Keratinocyte (primary cell): ENCODE measurements around the gene HS6ST3. TPM values are rescaled to one million over a fixed set of nuclear protein-coding genes. Genes with fewer than 3 reads are reported as not detected.
"Not testable (repeated sequence)": the region's sequence is repeated elsewhere in the genome, so short reads cannot be mapped to it uniquely, and the experiment has no call there.

Experiments
- DNase-seq: peaks from one replicate; pipeline ENCODE4 v3.0.0-alpha.2; 2011; ENCODE audit warnings: low read depth, missing footprints, low spot score
- FAIRE-seq: peaks from 2 replicates; lab custom pipeline; 2011; peaks lifted over from hg19 to GRCh38; lab: Jason Lieb, UNC
- H2AFZ ChIP-seq: 2 replicates; pipeline ENCODE4 v1.6.0; 2012; ENCODE audit warnings: low read length, control low read depth, inconsistent platforms; ENCODE audit not compliant: control insufficient read depth
- H3K27ac ChIP-seq: 2 replicates; pipeline ENCODE4 v1.5.1; 2011; ENCODE audit warnings: low read length; ENCODE audit not compliant: control insufficient read depth, insufficient read depth
- H3K27me3 ChIP-seq: 3 replicates; pipeline ENCODE4 v1.6.0; 2011; ENCODE audit warnings: low read length; ENCODE audit not compliant: control insufficient read depth, insufficient read depth; ENCODE audit errors: extremely low read depth
- H3K36me3 ChIP-seq, 2 experiments: 2 replicates in 1 of 2; 3 replicates in 1 of 2; pipeline ENCODE4 v1.5.1; 2011; ENCODE audit warnings: low read length in 2 of 2, mild to moderate bottlenecking in 1 of 2; ENCODE audit not compliant: control insufficient read depth in 2 of 2, insufficient read depth in 2 of 2; ENCODE audit errors: extremely low read depth in 1 of 2
- H3K4me1 ChIP-seq: 3 replicates; pipeline ENCODE4 v1.5.1; 2011; ENCODE audit warnings: low read length; ENCODE audit not compliant: control insufficient read depth, insufficient read depth; ENCODE audit errors: extremely low read depth
- H3K4me2 ChIP-seq: 3 replicates; pipeline ENCODE4 v1.6.0; 2011; ENCODE audit warnings: low read depth, low read length; ENCODE audit not compliant: control insufficient read depth, insufficient read depth; ENCODE audit errors: extremely low read depth
- H3K4me3 ChIP-seq, 3 experiments: fragments of 200-600 bp in 1 of 3; sonication (generic) in 1 of 3; 2 replicates in 2 of 3; 3 replicates in 1 of 3; pipeline ENCODE4 v1.5.1; 2011 to 2016; ENCODE audit warnings: low read length in 3 of 3, mild to moderate bottlenecking in 3 of 3, control low read depth in 2 of 3, inconsistent platforms in 1 of 3, low read depth in 1 of 3, mixed read lengths in 1 of 3, mixed run types in 1 of 3, moderate library complexity in 1 of 3; ENCODE audit not compliant: control insufficient read depth in 2 of 3, insufficient read depth in 2 of 3; ENCODE audit errors: extremely low read depth in 1 of 3
- H3K79me2 ChIP-seq: 2 replicates; pipeline ENCODE4 v1.6.0; 2012; ENCODE audit warnings: low read length; ENCODE audit not compliant: control insufficient read depth, insufficient read depth
- H3K9ac ChIP-seq: 3 replicates; pipeline ENCODE4 v1.6.0; 2011; ENCODE audit warnings: low read length; ENCODE audit not compliant: control insufficient read depth, insufficient read depth; ENCODE audit errors: extremely low read depth
- H3K9me1 ChIP-seq: 3 replicates; pipeline ENCODE4 v1.6.0; 2011; ENCODE audit warnings: low read length; ENCODE audit not compliant: control insufficient read depth, insufficient read depth; ENCODE audit errors: extremely low read depth
- H3K9me3 ChIP-seq: 2 replicates; pipeline ENCODE4 v1.5.1; 2012; ENCODE audit warnings: low read depth, low read length; ENCODE audit not compliant: control insufficient read depth
- H4K20me1 ChIP-seq: 3 replicates; pipeline ENCODE4 v1.6.0; 2011; ENCODE audit warnings: low read length; ENCODE audit not compliant: control insufficient read depth, insufficient read depth; ENCODE audit errors: extremely low read depth
- CTCF ChIP-seq, 3 experiments: IDR thresholded peaks in 1 of 3; conservative IDR thresholded peaks in 1 of 3; optimal IDR thresholded peaks in 1 of 3; 2 replicates in 2 of 3; 3 replicates in 1 of 3; pipeline versions ENCODE3 to v1.5.1; 2011; ENCODE audit warnings: low read length in 3 of 3, mild to moderate bottlenecking in 3 of 3, moderate library complexity in 2 of 3, control low read depth in 1 of 3, inconsistent platforms in 1 of 3; ENCODE audit not compliant: insufficient read depth in 2 of 3; ENCODE audit errors: extremely low read depth in 1 of 3
- EZH2 ChIP-seq: IDR thresholded peaks from one replicate; pipeline ENCODE4 v1.6.1; 2012; ENCODE audit warnings: inconsistent platforms, mild to moderate bottlenecking, low read length, moderate library complexity
- dilution Hi-C: fragments of 300-500 bp; cut with MboI; formaldehyde crosslinking; loops from one replicate; pipeline ENCODE4 v1.7.0; 2020; ENCODE audit warnings: low sequenced_read_pairs; ENCODE audit not compliant: extremely low pct_ligation_motif_present
- polyA plus RNA-seq, 5 experiments: library from polyadenylated mRNA; depleted of rRNA in 3 of 5; stranded (reverse) in 3 of 5; stranded (forward) in 1 of 5; unstranded in 1 of 5; fragments of >200 nt; gene quantifications; 1 replicate in 1 of 5; 2 replicates in 3 of 5; 3 replicates in 1 of 5; pipeline versions ENCODE4 v1.2.1 to v1.2.3, GENCODE V29; 2011 to 2012; ENCODE audit warnings: missing spikeins in 2 of 5, low read depth in 1 of 5, low replicate concordance in 1 of 5

Gene HS6ST3
- polyA plus RNA-seq, 1 donor (not counting 4 experiments of a cell fraction or from before 2014, with no cell fraction given) = 0.03 TPM

GRCh38 chr13:96044238-96044637 lies 45.7 kb upstream of the HS6ST3 start:
- H3K79me2 ChIP-seq = peaks cover 49% of the 10 kb centered on the region
- peaks cover 2% of the 10 kb centered on the region for H3K9me3 ChIP-seq
- no peak overlapping the region for H3K4me2 ChIP-seq
- no peak for FAIRE-seq
- no peaks in the 10 kb centered on the region for H3K4me1 ChIP-seq
- H3K27ac ChIP-seq = no peak overlapping the region
- no peak overlapping the region for H3K4me3 ChIP-seq
- DNase-seq = no peak
- H4K20me1 ChIP-seq = no peaks in the 10 kb centered on the region
- H2AFZ ChIP-seq = no peak overlapping the region
- no peaks in the 10 kb centered on the region for H3K9me1 ChIP-seq
- no peak for TF ChIP-seq CTCF (optimal IDR thresholded peaks at IDR 0.05 in 1 of 3, IDR thresholded peaks at IDR 0.05 in 1 of 3, conservative IDR thresholded peaks at IDR 0.05 in 1 of 3; ENCODE audit: extremely low read depth in 1 of 3, insufficient read depth in 2 of 3, low read length in 3 of 3)
- TF ChIP-seq EZH2 = no peak
- no peaks in the 10 kb centered on the region for H3K27me3 ChIP-seq
- dilution Hi-C loops = no loop called here
- H3K36me3 ChIP-seq = no peaks in the 10 kb centered on the region
- H3K9ac ChIP-seq = no peak overlapping the region

GRCh38 chr13:96046449-96047126 lies 43.3 kb upstream of the HS6ST3 start:
- H3K27me3 ChIP-seq, dilution Hi-C loops, H3K4me3 ChIP-seq, H3K27ac ChIP-seq, DNase-seq, H3K4me1 ChIP-seq, H2AFZ ChIP-seq, H3K9ac ChIP-seq, H3K36me3 ChIP-seq, H4K20me1 ChIP-seq, H3K9me1 ChIP-seq, H3K4me2 ChIP-seq, H3K9me3 ChIP-seq, FAIRE-seq: not testable (repeated sequence)
- H3K79me2 ChIP-seq = peaks cover 48% of the 10 kb centered on the region

GRCh38 chr13:96050955-96051354 lies 39.0 kb upstream of the HS6ST3 start:
- H3K9ac ChIP-seq, H3K9me1 ChIP-seq, H3K36me3 ChIP-seq, DNase-seq, H2AFZ ChIP-seq, H3K9me3 ChIP-seq, H3K27me3 ChIP-seq, FAIRE-seq, H3K4me1 ChIP-seq, H4K20me1 ChIP-seq, H3K27ac ChIP-seq, dilution Hi-C loops, H3K4me3 ChIP-seq, H3K4me2 ChIP-seq: not testable (repeated sequence)
- H3K79me2 ChIP-seq = peaks cover 31% of the 10 kb centered on the region

- H3K36me3 ChIP-seq, dilution Hi-C loops, H3K4me2 ChIP-seq, H2AFZ ChIP-seq, H4K20me1 ChIP-seq, H3K27me3 ChIP-seq, H3K9me3 ChIP-seq, H3K9me1 ChIP-seq, H3K9ac ChIP-seq, H3K4me1 ChIP-seq, DNase-seq, H3K4me3 ChIP-seq, H3K27ac ChIP-seq, FAIRE-seq: not testable (repeated sequence)
- peaks cover 27% of the 10 kb centered on the region for H3K79me2 ChIP-seq
Observed at GRCh38 chr13:96051491-96051890, 38.4 kb upstream of the HS6ST3 start.
